Astrocyte of the spinal cord (primary cell): ENCODE results near the gene LRP8.

Source experiments
- DNase-seq: peaks from one replicate; pipeline ENCODE4 v3.0.0; 2011; ENCODE audit warnings: low read depth, low spot score
- H3K4me3 ChIP-seq: 2 replicates; pipeline ENCODE4 v1.5.1; 2011; ENCODE audit warnings: low read depth, mild to moderate bottlenecking, low read length, moderate library complexity
- in situ Hi-C: cut with HindIII; loops from 2 replicates; pipeline ENCODE4 v1.10.0; 2017; ENCODE audit warnings: low sequenced_read_pairs
- TF ChIP-seq, protein P1 (sequence below): IDR thresholded peaks from 2 replicates; pipeline ENCODE4 v1.5.1; 2012; ENCODE audit warnings: low read depth, mild to moderate bottlenecking, low read length, inconsistent platforms

Gene LRP8

DNA sequence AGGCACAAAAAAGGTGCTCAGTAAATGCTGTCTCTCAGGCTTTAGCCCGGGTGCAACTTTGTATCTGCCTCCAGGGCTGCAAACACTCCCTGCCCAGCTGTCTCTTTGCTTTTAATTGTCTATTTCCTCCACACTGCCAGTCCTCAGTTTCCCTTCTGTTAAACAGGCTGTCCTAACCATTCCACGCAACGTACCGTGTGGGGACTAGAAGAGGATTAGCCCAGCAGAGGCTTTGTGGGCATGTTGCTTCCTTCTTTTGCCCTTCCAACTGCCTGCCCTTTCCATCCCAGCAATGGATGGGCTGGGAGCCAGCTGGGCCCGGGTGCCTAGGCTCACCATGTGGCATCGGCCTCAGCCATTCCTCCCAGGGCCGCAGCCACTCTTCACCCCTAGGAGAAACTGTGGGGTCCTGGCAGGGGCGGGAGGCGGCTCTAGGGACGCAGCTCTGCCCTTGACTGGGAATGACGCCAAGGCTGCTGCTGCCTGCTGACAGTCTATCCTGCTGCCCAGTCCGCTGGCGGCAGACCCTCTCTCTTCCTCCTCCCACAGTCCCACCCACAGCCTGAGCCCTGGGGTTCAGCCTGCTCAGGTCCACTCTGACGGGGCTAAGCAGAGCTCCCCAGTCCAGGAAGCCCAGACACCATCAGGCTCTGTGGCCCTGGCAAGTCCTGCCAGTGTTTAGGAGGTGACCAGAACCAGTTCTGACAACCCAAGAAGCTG, 40.6 kb upstream of the LRP8 start:
- TF ChIP-seq, protein P1, sequence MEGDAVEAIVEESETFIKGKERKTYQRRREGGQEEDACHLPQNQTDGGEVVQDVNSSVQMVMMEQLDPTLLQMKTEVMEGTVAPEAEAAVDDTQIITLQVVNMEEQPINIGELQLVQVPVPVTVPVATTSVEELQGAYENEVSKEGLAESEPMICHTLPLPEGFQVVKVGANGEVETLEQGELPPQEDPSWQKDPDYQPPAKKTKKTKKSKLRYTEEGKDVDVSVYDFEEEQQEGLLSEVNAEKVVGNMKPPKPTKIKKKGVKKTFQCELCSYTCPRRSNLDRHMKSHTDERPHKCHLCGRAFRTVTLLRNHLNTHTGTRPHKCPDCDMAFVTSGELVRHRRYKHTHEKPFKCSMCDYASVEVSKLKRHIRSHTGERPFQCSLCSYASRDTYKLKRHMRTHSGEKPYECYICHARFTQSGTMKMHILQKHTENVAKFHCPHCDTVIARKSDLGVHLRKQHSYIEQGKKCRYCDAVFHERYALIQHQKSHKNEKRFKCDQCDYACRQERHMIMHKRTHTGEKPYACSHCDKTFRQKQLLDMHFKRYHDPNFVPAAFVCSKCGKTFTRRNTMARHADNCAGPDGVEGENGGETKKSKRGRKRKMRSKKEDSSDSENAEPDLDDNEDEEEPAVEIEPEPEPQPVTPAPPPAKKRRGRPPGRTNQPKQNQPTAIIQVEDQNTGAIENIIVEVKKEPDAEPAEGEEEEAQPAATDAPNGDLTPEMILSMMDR, result no peak
- H3K4me3 ChIP-seq, result no peak overlapping the region
- no peak for DNase-seq
- in situ Hi-C loops, result no loop called here

DNA sequence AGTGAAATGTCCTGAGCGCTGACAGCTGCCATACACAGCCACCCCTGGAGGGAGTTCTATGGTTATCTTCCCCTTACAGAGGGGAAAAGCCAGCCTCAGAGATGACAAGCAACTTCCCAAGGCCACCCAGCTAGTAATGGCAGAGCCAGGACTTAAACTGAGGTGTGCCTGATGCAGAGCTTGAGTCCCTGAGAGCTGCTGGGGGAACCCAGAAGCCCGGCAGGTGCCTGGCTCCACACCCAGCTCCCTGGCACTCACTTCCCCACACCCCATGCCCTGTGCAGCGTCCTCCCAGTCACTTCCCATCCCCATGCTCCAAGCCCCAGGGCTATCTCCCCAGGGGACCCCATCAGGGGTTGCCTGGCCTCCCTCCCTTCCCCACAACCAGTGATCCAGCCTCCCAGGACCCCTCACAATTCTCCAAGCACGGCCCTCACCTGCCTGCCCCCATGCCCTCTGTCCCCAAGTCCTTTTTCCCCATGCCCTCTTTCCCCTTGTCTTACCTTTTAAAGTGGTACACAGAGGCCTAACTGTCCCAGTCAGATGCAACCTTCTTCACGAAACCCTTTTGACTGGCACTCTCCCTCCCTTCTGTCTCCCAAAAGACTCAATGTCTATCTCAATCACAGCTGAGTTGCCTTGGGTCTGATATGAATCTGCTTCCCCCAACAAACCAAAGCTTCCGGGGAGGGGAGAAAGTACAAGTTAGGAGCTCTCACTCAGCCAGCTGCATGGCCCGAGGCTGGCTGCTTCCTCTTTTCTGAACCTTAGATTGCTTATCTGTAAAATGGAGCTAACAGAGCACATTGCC, 39.8 kb upstream of the LRP8 start:
- DNase-seq, result no peak

DNA sequence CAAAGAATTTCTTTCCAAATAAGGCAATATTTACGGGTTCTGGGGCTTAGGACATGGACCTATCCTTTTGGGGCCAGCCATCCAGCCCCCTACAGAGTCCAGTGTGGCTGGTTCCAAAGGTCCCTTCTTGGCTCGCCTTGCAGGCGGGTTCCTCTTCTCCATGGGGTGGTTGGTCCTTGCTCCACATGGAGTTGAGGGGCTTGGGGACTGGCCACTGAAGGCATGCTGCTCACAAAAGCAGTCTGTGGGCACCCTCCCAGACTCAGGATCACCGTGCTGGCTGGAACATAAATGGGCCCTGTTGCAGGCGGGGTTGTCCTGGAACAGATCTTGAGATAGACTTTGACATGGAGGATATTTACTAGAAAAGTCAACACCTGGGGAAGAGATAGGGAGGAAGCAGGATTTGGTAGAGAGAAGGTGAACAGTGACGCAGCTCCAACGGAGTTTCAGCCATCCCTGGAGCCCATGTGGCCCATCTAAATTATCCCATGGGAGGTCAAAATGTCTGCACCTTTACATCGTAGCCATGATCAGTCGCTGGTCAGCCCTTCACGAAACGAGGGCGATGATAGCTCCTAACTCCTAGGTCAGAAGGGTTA, 39.1 kb upstream of the LRP8 start:
- TF ChIP-seq, protein P1, result no peak
- in situ Hi-C loops, result no loop called here
- DNase-seq, result no peak
- H3K4me3 ChIP-seq, result no peak overlapping the region

More for the DNA sequence above, 39.8 kb upstream of the LRP8 start:
- TF ChIP-seq, protein P1, result no peak
- in situ Hi-C loops, result no loop called here
- no peak overlapping the region for H3K4me3 ChIP-seq

GRCh38 chr1:53365437-53366063, 37.7 kb upstream of the LRP8 start:
- in situ Hi-C loops, result no loop called here
- no peak for DNase-seq
- no peak overlapping the region for H3K4me3 ChIP-seq
- TF ChIP-seq, protein P1, result no peak

DNA sequence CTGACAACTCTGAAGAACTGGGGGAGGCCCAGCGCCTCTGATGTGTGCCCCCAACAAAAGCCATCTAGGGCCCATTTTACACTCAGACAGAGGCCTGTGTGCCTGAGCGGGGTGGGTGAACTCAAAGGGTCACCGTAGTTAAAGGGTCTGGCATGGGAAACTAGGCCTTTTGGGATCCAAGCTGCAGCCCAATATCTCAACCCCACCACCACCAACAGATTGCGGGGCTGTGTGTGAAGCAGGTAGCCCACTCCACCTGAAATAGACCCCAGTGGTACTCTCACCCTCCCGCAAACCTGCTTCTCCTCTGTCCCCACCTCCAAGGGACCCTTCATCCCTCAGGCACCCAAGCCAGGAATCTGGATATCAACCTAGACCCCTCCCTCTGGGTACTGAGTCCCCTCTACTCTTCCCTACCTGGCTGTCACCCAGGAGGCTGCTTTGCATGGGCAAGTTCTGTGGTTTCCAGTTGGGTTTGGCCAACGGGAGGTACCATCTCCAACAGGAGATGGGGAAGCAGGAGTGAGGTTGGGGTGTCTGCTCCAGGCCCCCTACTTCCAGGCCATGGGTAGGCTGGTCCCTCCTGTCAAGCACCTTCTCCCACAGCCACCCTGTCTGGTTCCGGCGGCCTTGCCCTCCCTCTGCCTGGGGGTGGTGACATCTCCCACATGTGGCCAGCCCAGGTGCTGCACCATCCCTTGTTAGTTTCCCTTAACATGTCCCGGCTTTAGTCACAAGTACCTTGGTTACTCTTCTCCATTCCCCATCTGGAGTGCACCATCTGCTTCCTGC, 35.2 kb upstream of the LRP8 start:
- no peak for DNase-seq
- no peak overlapping the region for H3K4me3 ChIP-seq
- in situ Hi-C loops, result no loop called here
- TF ChIP-seq, protein P1, result no peak

GRCh38 chr1:53362270-53362669, 34.4 kb upstream of the LRP8 start:
- TF ChIP-seq, protein P1, result no peak
- no peak overlapping the region for H3K4me3 ChIP-seq
- DNase-seq, result no peak
- in situ Hi-C loops, result no loop called here
